HG03095 (cell line): ENCODE data around the gene TRAPPC10.
"Not testable (repeated sequence)": the region's sequence is repeated elsewhere in the genome, so short reads cannot be mapped to it uniquely, and the experiment has no call there.

Experiments used
- ATAC-seq: cut with Tn5 transposase; IDR thresholded peaks from one replicate; pipeline ENCODE4 v1.9.1; 2021; ENCODE audit warnings: moderate library complexity; ENCODE audit not compliant: unreplicated experiment

The TRAPPC10 gene

GRCh38 chr21:44140552-44140932 lies 128.4 kb downstream of the TRAPPC10 start:
- not testable (repeated sequence) for ATAC-seq

DNA sequence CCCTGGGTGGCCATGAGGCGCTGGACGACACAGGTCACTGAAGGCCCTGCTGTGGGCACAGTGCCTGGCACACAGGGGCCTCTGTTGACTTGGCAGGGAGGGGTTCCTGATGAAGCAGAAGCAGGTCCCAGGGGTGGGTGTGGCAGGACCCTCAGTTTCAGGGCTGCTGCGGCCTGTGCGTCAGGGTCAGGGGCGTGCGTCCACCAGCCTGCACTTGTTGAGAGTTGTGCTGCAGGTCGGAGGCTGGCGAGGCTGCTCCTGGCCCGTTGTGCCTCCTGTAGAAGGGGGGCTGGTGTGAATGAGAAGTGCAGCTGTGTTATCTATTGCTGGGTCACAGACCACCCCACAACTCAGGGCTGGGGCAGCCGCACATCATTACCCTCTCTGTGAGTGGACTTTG lies 130.4 kb downstream of the TRAPPC10 start:
- ATAC-seq: not testable (repeated sequence)

- peak; percentile 32 for ATAC-seq
These were observed 131.3 kb downstream of the TRAPPC10 start for GRCh38 chr21:44143380-44143779.

DNA sequence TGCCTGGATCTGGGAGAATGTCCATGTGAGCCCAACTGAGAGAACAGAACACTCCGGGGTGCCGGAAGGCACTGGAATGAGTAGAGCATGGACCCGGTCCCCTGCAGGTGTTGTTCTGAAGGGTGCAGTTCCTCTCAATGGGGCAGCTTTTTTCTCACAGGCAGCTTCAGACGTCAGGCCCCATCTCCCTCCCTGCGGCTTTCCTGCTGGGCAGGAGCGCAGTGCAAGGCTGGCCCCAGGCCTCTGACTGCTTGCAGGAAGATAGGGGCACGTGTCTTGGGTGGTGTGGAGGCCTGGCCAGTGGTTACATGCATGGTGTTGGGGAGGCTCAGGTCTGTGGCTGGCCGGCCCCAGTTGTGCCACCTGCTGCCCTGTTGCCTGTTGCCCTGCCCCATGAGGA lies 131.9 kb downstream of the TRAPPC10 start:
- ATAC-seq: not testable (repeated sequence)

- not testable (repeated sequence) for ATAC-seq
These were observed 132.9 kb downstream of the TRAPPC10 start for GRCh38 chr21:44144784-44145602.

- ATAC-seq: not testable (repeated sequence)
These were observed 133.5 kb downstream of the TRAPPC10 start for GRCh38 chr21:44145616-44146015.

GRCh38 chr21:44147108-44147507 lies 135.0 kb downstream of the TRAPPC10 start:
- ATAC-seq: not testable (repeated sequence)

- not testable (repeated sequence) for ATAC-seq
These were observed 138.1 kb downstream of the TRAPPC10 start for GRCh38 chr21:44150255-44150654.

DNA sequence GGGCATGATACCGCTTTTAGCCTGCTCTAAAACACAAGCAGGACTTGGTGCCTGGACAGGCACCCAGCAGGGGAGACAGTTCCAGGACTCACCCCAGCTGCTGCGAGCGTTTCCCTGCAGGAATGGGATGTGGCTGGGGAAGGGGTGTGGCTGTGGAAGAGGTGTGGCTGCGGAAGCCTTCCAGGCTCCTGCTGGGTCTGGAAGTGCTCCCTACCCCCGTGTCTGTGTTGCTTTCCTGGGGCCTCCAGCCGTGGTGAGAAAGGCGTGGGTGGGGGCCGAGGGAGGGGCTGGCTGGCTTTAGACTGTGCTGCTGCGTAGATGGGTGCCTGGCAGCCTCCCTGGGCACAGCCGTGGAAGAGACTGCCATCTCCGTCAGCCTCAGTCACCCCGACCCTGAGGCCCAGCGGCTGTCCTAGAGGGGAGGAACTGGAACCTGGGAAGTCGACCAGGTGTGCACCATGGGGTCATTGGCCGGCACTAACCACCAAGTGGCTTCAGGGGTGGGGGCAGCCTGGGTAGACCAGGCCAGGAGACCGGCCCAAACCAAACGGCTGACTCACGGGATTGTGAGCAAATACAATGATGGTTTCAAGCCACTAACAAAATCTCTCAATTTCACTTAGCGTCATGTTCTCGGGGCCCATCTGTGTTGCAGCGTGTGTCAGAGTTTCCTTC lies 141.2 kb downstream of the TRAPPC10 start:
- ATAC-seq: not testable (repeated sequence)

DNA sequence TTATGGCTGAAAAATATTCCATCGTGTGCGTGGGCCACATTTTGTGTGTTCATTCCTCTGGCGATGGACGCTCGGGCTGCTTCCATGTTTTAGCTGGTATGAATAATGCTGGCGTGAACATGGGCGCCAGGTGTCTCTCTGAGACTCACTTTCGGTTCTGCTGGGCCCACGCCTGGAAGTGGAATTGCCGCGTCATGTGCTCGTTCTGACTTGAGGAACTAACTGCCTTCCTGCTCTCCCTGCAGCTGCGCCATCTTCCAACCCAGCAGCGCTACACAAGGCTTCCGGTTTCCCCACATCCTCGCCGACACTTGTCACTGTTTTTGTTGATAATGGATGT lies 141.8 kb downstream of the TRAPPC10 start:
- ATAC-seq: not testable (repeated sequence)

DNA sequence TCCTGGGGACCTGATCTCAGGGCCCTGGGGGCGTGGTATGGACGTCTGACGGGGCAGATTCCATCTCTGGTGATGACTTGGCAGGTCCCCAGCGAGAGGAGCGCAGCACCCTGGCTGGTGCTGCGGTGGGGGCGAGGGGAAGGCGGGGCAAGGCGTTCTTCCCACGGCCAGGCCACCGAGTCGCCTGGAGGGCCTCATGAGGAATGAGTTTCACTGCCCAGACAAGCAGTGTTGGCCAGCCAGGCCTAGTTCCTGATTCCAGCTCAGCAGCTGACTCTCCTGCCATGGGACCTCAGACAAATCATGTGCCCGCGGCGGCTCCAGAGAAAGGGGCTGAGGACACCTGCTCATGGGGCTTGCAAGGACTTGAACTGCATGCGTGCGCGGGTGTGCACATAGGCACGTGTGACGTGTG lies 142.7 kb downstream of the TRAPPC10 start:
- ATAC-seq: peak; percentile 4

GRCh38 chr21:44155231-44155993 lies 143.3 kb downstream of the TRAPPC10 start:
- ATAC-seq: peak; percentile 33

- ATAC-seq: not testable (repeated sequence)
These were observed 143.9 kb downstream of the TRAPPC10 start for GRCh38 chr21:44155994-44156380.
